HG02970 (cell line): Measurements from ENCODE around the gene SPOP.
"Not testable (repeated sequence)": the region's sequence is repeated elsewhere in the genome, so short reads cannot be mapped to it uniquely, and the experiment has no call there.

Experiments used
- ATAC-seq: cut with Tn5 transposase; IDR thresholded peaks from one replicate; pipeline ENCODE4 v1.9.1; 2021; ENCODE audit warnings: mild to moderate bottlenecking, moderate library complexity, moderate number of reproducible peaks; ENCODE audit not compliant: unreplicated experiment, low FRiP score

SPOP gene

GRCh38 chr17:49696233-49696761 is 18.4 kb upstream of the SPOP start:
- ATAC-seq = no peak

GRCh38 chr17:49695698-49696232 is 17.9 kb upstream of the SPOP start:
- ATAC-seq = no peak

- no peak for ATAC-seq
Observed at GRCh38 chr17:49694847-49695697, 17.2 kb upstream of the SPOP start.

GRCh38 chr17:49692751-49693150 is 14.9 kb upstream of the SPOP start:
- ATAC-seq = no peak

- no peak for ATAC-seq
Observed at GRCh38 chr17:49691677-49692191, 13.8 kb upstream of the SPOP start.

GRCh38 chr17:49691086-49691676 is 13.3 kb upstream of the SPOP start:
- no peak for ATAC-seq

- no peak for ATAC-seq
Observed at GRCh38 chr17:49690256-49690655, 12.4 kb upstream of the SPOP start.

GRCh38 chr17:49688848-49689247 is 11.0 kb upstream of the SPOP start:
- no peak for ATAC-seq

- ATAC-seq = no peak
Observed at GRCh38 chr17:49687878-49688491, 10.1 kb upstream of the SPOP start.

- ATAC-seq = no peak
Observed at GRCh38 chr17:49681106-49681979, 3.4 kb upstream of the SPOP start.

- ATAC-seq = no peak
Observed at GRCh38 chr17:49680314-49680713, 2.4 kb upstream of the SPOP start.

GRCh38 chr17:49677134-49677932 is 564 bp downstream of the SPOP start:
- ATAC-seq = peak; percentile 44

- ATAC-seq = no peak
Observed at GRCh38 chr17:49676276-49676868, 1.5 kb downstream of the SPOP start.

GRCh38 chr17:49674507-49674906 is 3.4 kb downstream of the SPOP start:
- ATAC-seq = no peak

GRCh38 chr17:49673679-49674078 is 4.2 kb downstream of the SPOP start:
- not testable (repeated sequence) for ATAC-seq

GRCh38 chr17:49670641-49671040 is 7.3 kb downstream of the SPOP start:
- ATAC-seq = no peak

GRCh38 chr17:49670002-49670401 is 7.9 kb downstream of the SPOP start:
- no peak for ATAC-seq

GRCh38 chr17:49667854-49668253 is 10.0 kb downstream of the SPOP start:
- no peak for ATAC-seq
